HG03045 (cell line): Measurements from ENCODE around the gene ADGRB3.
"Not testable (repeated sequence)": the region's sequence is repeated elsewhere in the genome, so short reads cannot be mapped to it uniquely, and the experiment has no call there.

Source experiments
- ATAC-seq: cut with Tn5 transposase; IDR thresholded peaks from one replicate; pipeline ENCODE4 v1.9.1; 2021; ENCODE audit warnings: mild to moderate bottlenecking, moderate library complexity; ENCODE audit not compliant: unreplicated experiment

Gene ADGRB3

DNA sequence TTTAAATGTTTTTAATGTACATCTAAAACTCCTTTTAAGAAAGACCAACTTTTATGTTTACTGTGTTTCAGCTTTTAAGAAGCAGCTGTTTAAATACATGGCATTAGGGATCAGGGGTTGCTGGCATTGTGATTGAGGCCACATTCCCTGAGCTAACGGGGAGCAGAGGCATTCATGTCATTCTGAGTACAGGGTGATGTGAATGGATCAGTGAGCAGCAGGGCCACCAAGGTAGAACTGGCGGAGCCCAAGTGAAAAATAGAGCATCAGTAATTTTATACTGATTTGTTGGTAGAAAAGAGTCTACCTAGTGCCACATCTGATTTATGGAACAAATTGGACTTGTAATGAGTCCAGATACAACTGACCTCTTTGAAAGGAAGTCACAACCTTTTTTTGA, 467.3 kb downstream of the ADGRB3 start:
- ATAC-seq, result no peak

GRCh38 chr6:69105288-69105687, 470.2 kb downstream of the ADGRB3 start:
- ATAC-seq, result no peak

GRCh38 chr6:69106511-69106910, 471.4 kb downstream of the ADGRB3 start:
- no peak for ATAC-seq

- no peak for ATAC-seq
Observed at GRCh38 chr6:69111301-69111700, 476.2 kb downstream of the ADGRB3 start.

- no peak for ATAC-seq
Observed at GRCh38 chr6:69116658-69117057, 481.6 kb downstream of the ADGRB3 start.

DNA sequence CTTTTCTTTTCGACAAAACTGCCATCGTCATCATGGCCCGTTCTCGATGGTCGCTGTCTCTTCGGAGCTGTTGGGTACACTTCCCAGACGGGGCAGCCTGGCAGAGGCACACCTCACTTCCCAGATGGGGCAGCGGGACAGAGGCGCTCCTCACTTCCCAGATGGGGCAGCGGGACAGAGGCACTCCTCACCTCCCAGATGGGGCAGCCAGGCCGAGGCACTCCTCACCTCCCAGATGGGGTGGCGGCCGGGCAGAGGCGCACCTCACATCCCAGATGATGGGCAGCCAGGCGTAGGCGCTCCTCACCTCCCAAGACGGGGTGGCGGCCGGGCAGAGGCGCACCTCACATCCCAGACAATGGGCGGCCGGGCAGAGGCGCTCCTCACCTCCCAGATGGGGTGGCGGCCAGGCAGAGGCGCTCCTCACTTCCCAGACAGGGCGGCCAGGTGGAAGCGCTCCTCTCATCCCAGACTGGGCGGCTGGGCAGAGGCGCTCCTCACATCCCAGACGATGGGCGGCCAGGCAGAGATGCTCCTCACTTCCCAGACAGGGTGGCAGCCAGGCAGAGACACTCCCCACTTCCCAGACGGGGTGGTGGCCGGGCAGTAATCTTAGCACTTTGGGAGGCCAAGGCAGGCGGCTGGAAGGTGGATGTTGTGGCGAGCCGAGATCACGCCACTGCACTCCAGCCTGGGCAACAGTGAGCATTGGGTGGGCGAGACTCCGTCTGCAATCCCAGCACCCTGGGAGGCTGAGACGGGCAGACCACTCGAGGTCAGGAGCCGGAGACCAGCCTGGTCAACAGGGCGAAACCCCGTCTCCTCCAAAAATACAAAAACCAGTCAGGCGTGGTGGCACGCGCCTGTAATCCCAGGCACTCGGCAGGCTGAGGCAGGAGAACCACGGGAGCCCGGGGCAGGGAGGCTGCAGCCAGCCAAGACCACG, 486.7 kb downstream of the ADGRB3 start:
- not testable (repeated sequence) for ATAC-seq

DNA sequence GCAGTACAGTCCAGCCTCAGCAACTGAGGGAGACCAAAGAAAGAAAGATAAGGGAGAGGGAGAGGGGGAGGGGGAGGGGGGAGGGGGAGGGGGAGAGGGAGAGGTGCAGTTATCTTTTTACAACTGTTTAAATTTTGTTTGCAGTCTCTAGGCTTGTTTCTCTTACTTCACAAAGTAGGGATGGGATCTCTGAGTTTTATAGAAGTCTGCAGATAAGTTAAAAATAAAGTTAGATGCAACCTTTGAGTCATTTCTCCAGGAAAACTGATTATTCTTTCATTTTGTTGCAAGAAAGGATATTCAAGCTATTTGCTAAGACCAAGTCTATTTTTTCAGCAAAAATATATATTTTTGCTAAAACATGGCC, 487.3 kb downstream of the ADGRB3 start:
- no peak for ATAC-seq

- ATAC-seq, result no peak
Observed at GRCh38 chr6:69128411-69128810, 493.3 kb downstream of the ADGRB3 start.

DNA sequence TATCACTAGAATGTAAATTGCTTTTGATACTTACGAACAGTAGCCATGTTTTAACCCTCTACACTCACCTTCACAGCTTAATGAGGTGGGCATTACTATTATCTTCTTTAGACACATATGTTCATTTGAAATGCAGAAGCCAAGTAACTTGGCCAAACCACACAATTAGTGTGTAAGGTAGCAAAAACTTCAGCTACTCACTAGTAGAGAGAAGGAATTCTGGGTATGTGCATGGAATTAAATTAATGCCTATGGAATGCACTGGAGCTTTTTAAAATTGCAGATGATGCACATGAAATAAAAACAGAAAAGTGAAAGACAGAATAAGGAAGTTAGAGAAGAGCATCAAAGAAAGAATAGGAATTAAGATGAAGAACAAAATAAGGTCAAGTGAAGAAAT, 494.0 kb downstream of the ADGRB3 start:
- ATAC-seq, result no peak

GRCh38 chr6:69135927-69136326, 500.8 kb downstream of the ADGRB3 start:
- ATAC-seq, result no peak

DNA sequence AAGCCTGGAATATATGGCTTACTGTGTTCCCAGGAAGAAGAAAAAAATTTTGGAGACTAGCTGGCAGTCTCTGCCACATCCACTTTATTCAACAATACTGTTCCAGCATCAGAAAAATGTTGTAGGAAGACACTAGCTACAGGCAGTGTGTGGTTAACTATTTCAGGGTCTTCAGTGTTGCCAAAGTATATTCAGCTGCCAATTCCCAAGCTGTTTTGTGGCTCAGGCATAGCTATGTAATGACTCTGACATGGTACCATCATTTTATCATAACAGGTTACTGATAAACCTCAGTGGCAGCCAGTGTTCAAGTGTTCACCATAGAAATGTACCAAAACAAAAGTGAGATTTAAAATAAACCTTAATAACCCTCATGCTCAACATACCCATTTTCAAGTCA, 503.1 kb downstream of the ADGRB3 start:
- no peak for ATAC-seq

DNA sequence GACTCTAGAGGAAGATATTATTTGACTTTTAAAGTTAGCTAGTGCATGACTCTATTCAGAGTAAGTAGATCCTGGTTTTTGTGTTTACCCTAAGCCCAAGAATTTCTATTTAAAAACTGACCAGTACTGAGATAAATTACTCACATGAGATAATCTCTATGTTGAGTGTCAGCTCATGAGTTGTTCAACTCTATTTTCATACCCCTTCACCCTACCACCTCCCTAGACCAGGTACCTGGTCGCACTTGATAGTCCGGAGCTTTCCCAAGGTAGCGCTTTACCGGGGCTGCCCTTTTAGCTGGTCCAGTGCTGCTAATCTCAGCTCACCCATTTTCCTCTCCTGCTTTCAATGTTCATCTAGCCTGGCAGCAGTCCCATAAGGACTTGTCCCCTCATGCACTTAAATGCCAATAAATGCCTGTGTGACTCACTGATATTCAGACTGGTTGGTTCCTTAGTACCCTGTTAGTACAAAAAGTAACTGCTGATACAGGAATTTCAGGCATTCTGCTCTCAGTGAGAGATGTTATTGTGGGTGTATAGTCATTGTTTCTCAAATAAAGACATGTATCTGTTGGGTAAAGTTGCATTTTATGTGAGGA, 503.9 kb downstream of the ADGRB3 start:
- no peak for ATAC-seq

- no peak for ATAC-seq
Observed at GRCh38 chr6:69145062-69145461, 510.0 kb downstream of the ADGRB3 start.

DNA sequence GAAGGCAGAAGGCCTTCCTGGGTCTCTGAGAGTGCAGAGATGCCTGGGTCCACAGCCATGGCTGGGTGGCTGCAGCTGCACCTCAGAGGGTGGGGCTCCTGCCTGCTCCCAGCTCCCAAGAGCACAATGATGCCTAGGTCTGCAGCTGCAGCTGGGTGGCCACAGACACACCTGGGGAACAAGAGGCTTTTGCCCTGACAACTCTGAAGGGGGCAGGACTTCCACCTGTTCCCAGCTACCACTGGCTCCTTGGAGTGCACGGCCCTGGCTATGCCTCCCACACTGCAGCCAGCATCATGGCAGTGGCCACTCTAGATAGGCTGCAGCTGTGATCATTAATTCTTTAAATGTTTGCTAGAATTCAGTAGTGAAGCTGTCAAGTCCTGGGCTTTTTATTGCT, 511.3 kb downstream of the ADGRB3 start:
- no peak for ATAC-seq

DNA sequence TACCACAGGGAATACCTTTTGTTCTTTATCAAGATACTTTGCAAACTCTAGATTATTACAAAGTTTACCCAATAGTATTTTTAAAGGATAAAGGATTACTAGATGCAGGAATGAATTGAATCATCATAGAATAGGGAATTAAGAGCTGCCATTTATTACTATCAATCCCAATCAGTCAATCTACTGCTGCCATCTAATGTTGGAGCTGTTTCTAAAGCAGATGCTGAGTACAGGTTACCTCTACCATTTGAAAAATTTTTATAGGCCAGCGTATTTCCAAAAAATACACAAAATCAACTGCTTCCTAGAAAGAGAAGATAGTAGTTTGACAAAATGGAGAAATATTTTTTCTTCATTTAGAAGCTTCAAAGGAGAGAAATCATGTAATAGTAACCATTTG, 520.4 kb downstream of the ADGRB3 start:
- ATAC-seq, result no peak

DNA sequence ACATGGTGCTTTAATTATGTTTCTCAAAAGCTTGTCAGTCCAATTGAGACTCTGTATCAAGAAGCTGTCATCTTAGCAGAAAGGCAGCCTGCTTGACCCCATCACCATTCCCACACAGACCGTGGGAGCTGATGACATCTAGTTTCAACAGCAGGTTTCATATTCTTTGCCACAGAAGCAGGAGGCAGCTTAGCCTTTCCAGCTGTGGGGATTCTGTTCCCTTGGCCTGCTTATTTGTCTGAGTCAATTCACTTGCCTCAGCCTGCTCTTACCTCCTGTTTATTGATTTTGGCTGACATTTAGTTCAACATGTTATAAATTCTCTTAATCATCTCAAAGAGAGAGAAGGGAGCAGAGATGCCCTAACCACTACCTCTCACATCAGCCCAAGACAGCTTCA, 527.7 kb downstream of the ADGRB3 start:
- no peak for ATAC-seq

- ATAC-seq, result no peak
Observed at GRCh38 chr6:69164564-69165229, 529.6 kb downstream of the ADGRB3 start.

DNA sequence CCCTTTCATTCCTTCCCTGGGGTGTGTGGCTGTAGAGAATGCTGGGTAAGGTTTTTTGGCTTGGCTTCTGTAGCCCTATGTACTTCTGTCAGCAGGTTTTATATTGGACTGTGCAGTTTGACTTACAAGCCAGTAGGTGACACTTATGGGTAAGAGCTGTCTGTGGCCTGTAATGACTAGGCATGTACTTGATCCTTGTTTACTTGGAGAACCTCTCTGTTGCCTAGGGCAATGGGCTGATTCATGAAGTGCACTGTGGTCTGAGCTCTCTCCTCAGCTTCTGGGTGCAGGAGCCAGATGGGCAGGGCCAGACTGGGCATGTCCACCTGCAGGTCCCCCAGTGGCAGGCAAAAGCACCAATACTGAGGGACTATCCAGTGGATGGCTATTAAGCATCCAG, 544.6 kb downstream of the ADGRB3 start:
- ATAC-seq, result no peak

GRCh38 chr6:69180361-69181067, 545.4 kb downstream of the ADGRB3 start:
- ATAC-seq, result no peak

GRCh38 chr6:69181964-69182363, 546.9 kb downstream of the ADGRB3 start:
- no peak for ATAC-seq

DNA sequence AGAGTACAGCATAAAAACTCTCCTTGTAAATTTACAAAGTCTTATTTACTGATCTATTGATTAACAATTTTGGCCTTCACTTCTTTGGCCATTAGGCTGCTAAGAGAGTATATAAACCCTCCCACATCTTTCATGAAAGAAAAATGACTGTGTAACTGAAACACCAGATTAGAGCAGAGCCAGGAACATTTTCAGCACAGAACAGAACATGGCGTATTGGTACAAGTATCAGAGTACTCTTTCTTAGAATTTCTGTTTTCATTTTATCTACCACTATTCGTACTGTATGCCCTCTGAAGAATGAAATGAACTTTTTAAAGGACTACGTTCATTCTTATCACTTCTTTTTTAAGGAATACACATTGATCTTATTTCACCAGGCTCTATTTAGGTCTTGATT, 550.2 kb downstream of the ADGRB3 start:
- ATAC-seq, result no peak
